Measurements from ENCODE around the gene PIP5K1B. TPM values are rescaled to one million over a fixed set of nuclear protein-coding genes. Genes with fewer than 3 reads are reported as not detected.

The PIP5K1B gene
- total and polyA plus RNA-seq, 2 donors (not counting 3 experiments of a cell fraction or from before 2014, with no cell fraction given) = 0.27 TPM; not detected in 1

DNA sequence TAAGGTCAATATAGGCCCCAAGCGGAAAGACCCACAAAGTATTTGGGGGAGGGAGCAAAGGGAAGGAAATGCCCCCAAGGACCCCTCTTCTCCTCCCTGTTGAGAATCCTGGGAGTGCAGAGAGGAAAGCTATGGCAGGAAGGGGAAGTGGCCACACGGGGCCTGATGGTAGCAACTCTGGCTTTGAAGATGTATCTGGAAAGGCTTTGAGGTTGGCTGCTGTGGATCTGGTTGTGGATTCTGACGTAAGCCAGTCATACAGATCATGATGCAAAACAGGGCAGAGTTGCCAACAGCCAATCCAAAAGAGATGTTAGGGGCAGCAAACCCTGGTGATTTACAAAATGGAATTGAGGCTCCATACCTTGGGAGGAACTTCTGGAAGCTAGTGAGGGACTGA lies 200.1 kb downstream of the PIP5K1B start:
- no peak for FAIRE-seq
- intact Hi-C loops (cut with micrococcal nuclease) (no loop called here), dilution Hi-C loops (cut with MboI; ENCODE audit: extremely low pct_ligation_motif_present, low sequenced_read_pairs) (no loop called here)
- DNase-seq (ENCODE audit: low read depth, low spot score) = no peak
- H3K9me3 ChIP-seq (replicated peaks; ENCODE audit: control insufficient read depth, insufficient read depth, low read length) = no peaks in the 10 kb centered on the region
- ChIA-PET POLR2A (no interaction called here), CTCF (no interaction called here)
- H3K9ac ChIP-seq (replicated peaks; ENCODE audit: extremely low read depth, insufficient read depth, low read length) = no peak overlapping the region
- no peak overlapping the region for H3K27ac ChIP-seq (ENCODE audit: insufficient read depth, low read depth, low read length)
- no peaks in the 10 kb centered on the region for H3K36me3 ChIP-seq (ENCODE audit: control insufficient read depth in 2 of 2, extremely low read depth in 1 of 2, insufficient read depth in 2 of 2, low read length in 2 of 2)
- TF ChIP-seq CTCF (IDR thresholded peaks at IDR 0.05; ENCODE audit: extremely low read depth in 1 of 2, insufficient read depth in 1 of 2, low read depth in 1 of 2, low read length in 2 of 2) (no peak), EZH2 (IDR thresholded peaks at IDR 0.05; ENCODE audit: borderline replicate concordance, low read depth, low read length, severe bottlenecking) (no peak), POLR2A (IDR thresholded peaks at IDR 0.05; ENCODE audit: low read depth, low read length) (no peak), MYC (IDR thresholded peaks at IDR 0.05; ENCODE audit: low read depth, low read length) (no peak), JUN (IDR thresholded peaks at IDR 0.05; ENCODE audit: borderline replicate concordance, insufficient read depth, insufficient read length, low read depth) (no peak), FOS (IDR thresholded peaks at IDR 0.05; ENCODE audit: borderline replicate concordance, insufficient read depth, low read length) (no peak), POLR2AphosphoS5 (IDR thresholded peaks at IDR 0.05; ENCODE audit: insufficient read depth, low read depth, low read length) (no peak)
- H2AFZ ChIP-seq (ENCODE audit: low read depth, low read length) = no peak overlapping the region
- H3K9me1 ChIP-seq (replicated peaks; ENCODE audit: control insufficient read depth, extremely low read depth, insufficient read depth, low read length) = no peaks in the 10 kb centered on the region
- H4K20me1 ChIP-seq (replicated peaks; ENCODE audit: control insufficient read depth, extremely low read depth, insufficient read depth, low read length) = no peaks in the 10 kb centered on the region
- H3K27me3 ChIP-seq (ENCODE audit: control insufficient read depth in 2 of 2, insufficient read depth in 2 of 2, low read length in 2 of 2) = peaks cover 2% of the 10 kb centered on the region in 2 experiments
- no peak overlapping the region for H3K4me3 ChIP-seq (replicated peaks in 1 of 3; ENCODE audit: insufficient read depth in 1 of 3, low read depth in 1 of 3, low read length in 3 of 3)
- no TSS peak for BruUV-seq (replicated peaks)
- H3K4me1 ChIP-seq (ENCODE audit: control insufficient read depth, extremely low read depth, insufficient read depth, low read length) = no peaks in the 10 kb centered on the region
- no peaks in the 10 kb centered on the region for H3K79me2 ChIP-seq (ENCODE audit: control insufficient read depth, insufficient read depth, low read length)
- no peak overlapping the region for H3K4me2 ChIP-seq (ENCODE audit: insufficient read depth, low read length)

DNA sequence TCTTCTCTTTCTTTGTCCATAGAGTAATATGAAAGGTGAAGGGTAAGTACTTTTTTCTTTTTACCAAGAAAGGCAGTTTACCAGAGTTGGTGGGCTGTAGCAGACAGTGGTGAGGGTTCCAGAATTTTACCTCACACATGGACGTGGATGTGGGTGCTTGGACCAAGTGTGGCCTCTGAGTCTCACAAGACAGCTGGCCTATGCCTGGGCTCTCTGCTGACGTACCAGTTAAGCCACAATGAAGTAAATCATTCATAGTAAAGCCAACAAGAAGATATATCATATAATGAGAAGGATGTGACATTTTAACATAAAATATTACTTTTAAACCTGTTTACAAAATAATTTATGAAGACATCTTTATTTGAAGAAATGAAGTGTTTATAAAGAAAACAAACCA lies 202.9 kb downstream of the PIP5K1B start:
- DNase-seq (ENCODE audit: low read depth, low spot score) (no peak), FAIRE-seq (no peak)
- no peak overlapping the region for H3K9ac ChIP-seq (replicated peaks; ENCODE audit: extremely low read depth, insufficient read depth, low read length)
- H3K27me3 ChIP-seq (ENCODE audit: control insufficient read depth in 2 of 2, insufficient read depth in 2 of 2, low read length in 2 of 2) = peaks cover 2% of the 10 kb centered on the region in 2 experiments
- TF ChIP-seq EZH2 (IDR thresholded peaks at IDR 0.05; ENCODE audit: borderline replicate concordance, low read depth, low read length, severe bottlenecking) = no peak
- no peak for TF ChIP-seq FOS (IDR thresholded peaks at IDR 0.05; ENCODE audit: borderline replicate concordance, insufficient read depth, low read length)
- no peak for TF ChIP-seq POLR2A (IDR thresholded peaks at IDR 0.05; ENCODE audit: low read depth, low read length)
- no peak for TF ChIP-seq CTCF (IDR thresholded peaks at IDR 0.05; ENCODE audit: extremely low read depth in 1 of 2, insufficient read depth in 1 of 2, low read depth in 1 of 2, low read length in 2 of 2)
- no peak for TF ChIP-seq MAX (IDR thresholded peaks at IDR 0.05; ENCODE audit: insufficient read depth, insufficient read length)
- TF ChIP-seq JUN (IDR thresholded peaks at IDR 0.05; ENCODE audit: borderline replicate concordance, insufficient read depth, insufficient read length, low read depth) = no peak
- no peak for TF ChIP-seq POLR2AphosphoS5 (IDR thresholded peaks at IDR 0.05; ENCODE audit: insufficient read depth, low read depth, low read length)
- no peak for TF ChIP-seq GATA2 (IDR thresholded peaks at IDR 0.05; ENCODE audit: insufficient read depth, insufficient read length, low read depth, low read length)
- TF ChIP-seq MYC (IDR thresholded peaks at IDR 0.05; ENCODE audit: low read depth, low read length) = no peak
- no peak overlapping the region for H3K4me2 ChIP-seq (ENCODE audit: insufficient read depth, low read length)
- no peaks in the 10 kb centered on the region for H3K4me1 ChIP-seq (ENCODE audit: control insufficient read depth, extremely low read depth, insufficient read depth, low read length)
- H4K20me1 ChIP-seq (replicated peaks; ENCODE audit: control insufficient read depth, extremely low read depth, insufficient read depth, low read length) = no peaks in the 10 kb centered on the region
- ChIA-PET POLR2A (no interaction called here), CTCF (no interaction called here)
- dilution Hi-C loops (cut with MboI; ENCODE audit: extremely low pct_ligation_motif_present, low sequenced_read_pairs) (no loop called here), intact Hi-C loops (cut with micrococcal nuclease) (no loop called here)
- H3K27ac ChIP-seq (ENCODE audit: insufficient read depth, low read depth, low read length) = no peak overlapping the region
- no TSS peak for BruUV-seq (replicated peaks)
- H2AFZ ChIP-seq (ENCODE audit: low read depth, low read length) = no peak overlapping the region
- H3K36me3 ChIP-seq (ENCODE audit: control insufficient read depth in 2 of 2, extremely low read depth in 1 of 2, insufficient read depth in 2 of 2, low read length in 2 of 2) = no peaks in the 10 kb centered on the region
- no peaks in the 10 kb centered on the region for H3K79me2 ChIP-seq (ENCODE audit: control insufficient read depth, insufficient read depth, low read length)
- no peaks in the 10 kb centered on the region for H3K9me1 ChIP-seq (replicated peaks; ENCODE audit: control insufficient read depth, extremely low read depth, insufficient read depth, low read length)
- no peak overlapping the region for H3K4me3 ChIP-seq (replicated peaks in 1 of 3; ENCODE audit: insufficient read depth in 1 of 3, low read depth in 1 of 3, low read length in 3 of 3)
- H3K9me3 ChIP-seq (replicated peaks; ENCODE audit: control insufficient read depth, insufficient read depth, low read length) = no peaks in the 10 kb centered on the region
